Measurements from ENCODE around the gene TDRD9.
"Not testable (repeated sequence)": the region's sequence is repeated elsewhere in the genome, so short reads cannot be mapped to it uniquely, and the experiment has no call there.

The TDRD9 gene

GRCh38 chr14:103894034-103894722, 34.1 kb upstream of the TDRD9 start:
- DNase-seq, result no peak

- DNase-seq, result no peak
Measured at GRCh38 chr14:103894723-103895059, 33.6 kb upstream of the TDRD9 start.

- DNase-seq, result no peak
Measured at GRCh38 chr14:103896578-103896977, 31.7 kb upstream of the TDRD9 start.

- DNase-seq, result no peak
Measured at GRCh38 chr14:103897075-103897947, 30.9 kb upstream of the TDRD9 start.

- DNase-seq, result no peak
Measured at GRCh38 chr14:103898204-103898603, 30.1 kb upstream of the TDRD9 start.

- no peak for DNase-seq
Measured at GRCh38 chr14:103898711-103899110, 29.5 kb upstream of the TDRD9 start.

GRCh38 chr14:103899316-103899715, 28.9 kb upstream of the TDRD9 start:
- no peak for DNase-seq

- no peak for DNase-seq
Measured at GRCh38 chr14:103899833-103900232, 28.4 kb upstream of the TDRD9 start.

- DNase-seq, result no peak
Measured at GRCh38 chr14:103904493-103905107, 23.7 kb upstream of the TDRD9 start.

GRCh38 chr14:103905842-103906456, 22.3 kb upstream of the TDRD9 start:
- peak; percentile 14 for DNase-seq

GRCh38 chr14:103908580-103908979, 19.7 kb upstream of the TDRD9 start:
- DNase-seq, result peak; percentile 24

- no peak for DNase-seq
Measured at GRCh38 chr14:103909531-103910261, 18.6 kb upstream of the TDRD9 start.

GRCh38 chr14:103910262-103910935, 17.9 kb upstream of the TDRD9 start:
- DNase-seq, result peak; percentile 81

GRCh38 chr14:103910984-103911383, 17.3 kb upstream of the TDRD9 start:
- DNase-seq, result no peak

GRCh38 chr14:103915616-103916015, 12.6 kb upstream of the TDRD9 start:
- DNase-seq, result no peak

GRCh38 chr14:103916636-103917262, 11.5 kb upstream of the TDRD9 start:
- DNase-seq, result no peak

- peak; percentile 97 for DNase-seq
Measured at GRCh38 chr14:103920981-103921854, 7.0 kb upstream of the TDRD9 start.

- not testable (repeated sequence) for DNase-seq
Measured at GRCh38 chr14:103921855-103922200, 6.4 kb upstream of the TDRD9 start.

- DNase-seq, result no peak
Measured at GRCh38 chr14:103923863-103924262, 4.4 kb upstream of the TDRD9 start.

- no peak for DNase-seq
Measured at GRCh38 chr14:103925316-103925715, 2.9 kb upstream of the TDRD9 start.

- DNase-seq, result no peak
Measured at GRCh38 chr14:103927566-103927965, 690 bp upstream of the TDRD9 start.
